K562 (cell line): ENCODE measurements around the gene UBE2O. TPM values are rescaled to one million over a fixed set of nuclear protein-coding genes. Genes with fewer than 3 reads are reported as not detected.

Source experiments
- ATAC-seq: fragments of 200-7000 bp; cut with Tn5 transposase; 3 replicates; pipeline ENCODE4 v1.9.1; 2020; ENCODE audit warnings: moderate library complexity
- BruUV-seq: library from RNA; stranded (reverse); fragments of 400-500 nt; replicated peaks from 2 replicates; lab custom pipeline; 2021; lab: Mats Ljungman, UMichigan
- CTCF ChIA-PET: fragments of 300-600 bp; formaldehyde crosslinking; extraction: SDS; loops from one replicate; lab custom pipeline; 2021; ENCODE audit warnings: low intra/inter-chr PET ratio; lab: Yijun Ruan, JAX
- POLR2A ChIA-PET: fragments of 300-600, 350-650 bp; sonication (Branson Sonifier 250); formaldehyde crosslinking; extraction: SDS; loops from one replicate; lab custom pipeline; 2021; ENCODE audit warnings: antibody characterized with exemption, inconsistent platforms; lab: Yijun Ruan, JAX
- DNase-seq, 4 experiments: peaks; one replicate each; pipeline versions ENCODE4 v3.0.0 to v3.0.0-alpha.2; 2011 to 2018; ENCODE audit warnings: low spot score in 3 of 4, mixed read lengths in 3 of 4; ENCODE audit errors: extremely low read depth in 1 of 4
- FAIRE-seq: peaks from 2 replicates; lab custom pipeline; 2011; peaks lifted over from hg19 to GRCh38; lab: Jason Lieb, UNC
- H2AFZ ChIP-seq: 2 replicates; pipeline ENCODE4 v1.6.0; 2011; ENCODE audit warnings: low read depth, low read length, control low read depth, inconsistent platforms
- H3K27ac ChIP-seq: fragments of 200-600 bp; 3 replicates; pipeline ENCODE4 v1.8.0; 2011; ENCODE audit warnings: low read depth, mild to moderate bottlenecking, control low read depth, inconsistent platforms, low read length, moderate library complexity, mixed read lengths; ENCODE audit errors: extremely low read depth
- H3K27me3 ChIP-seq, 2 experiments: fragments of 300-600 bp in 1 of 2; 2 replicates in 1 of 2; 3 replicates in 1 of 2; pipeline versions ENCODE4 v1.6.0 to v1.8.0; 2011; ENCODE audit warnings: inconsistent platforms in 2 of 2, low read length in 2 of 2, mild to moderate bottlenecking in 1 of 2, mixed read lengths in 1 of 2, moderate library complexity in 1 of 2; ENCODE audit not compliant: control insufficient read depth in 2 of 2, insufficient read depth in 2 of 2
- H3K36me3 ChIP-seq: fragments of 300-600 bp; 3 replicates; pipeline ENCODE4 v1.8.0; 2011; ENCODE audit warnings: mild to moderate bottlenecking, low read length, inconsistent platforms; ENCODE audit not compliant: control insufficient read depth, insufficient read depth
- H3K4me1 ChIP-seq, 2 experiments: fragments of 200-600 bp in 1 of 2; replicated peaks in 1 of 2; 2 replicates in 1 of 2; 3 replicates in 1 of 2; pipeline versions ENCODE4 v1.5.1 to v1.8.0; 2011; ENCODE audit warnings: inconsistent platforms in 2 of 2, low read length in 2 of 2, mild to moderate bottlenecking in 1 of 2, mixed read lengths in 1 of 2, moderate library complexity in 1 of 2; ENCODE audit not compliant: control insufficient read depth in 2 of 2, insufficient read depth in 2 of 2
- H3K4me2 ChIP-seq: 2 replicates; pipeline ENCODE4 v1.6.1; 2011; ENCODE audit warnings: low read length, control low read depth, inconsistent platforms, mixed read lengths; ENCODE audit not compliant: insufficient read depth
- H3K4me3 ChIP-seq: fragments of 200-600 bp; sonication (generic), shearing (Covaris generic); 2 replicates; pipeline ENCODE4 v1.5.1; 2016; ENCODE audit warnings: control low read depth, inconsistent platforms
- H3K79me2 ChIP-seq: fragments of 200-600 bp; 3 replicates; pipeline ENCODE4 v1.8.0; 2011; ENCODE audit warnings: low read length, inconsistent platforms; ENCODE audit not compliant: control insufficient read depth, insufficient read depth
- H3K9ac ChIP-seq, 2 experiments: 2 replicates each; pipeline versions ENCODE4 v1.6.0 to v1.6.1; 2011; ENCODE audit warnings: low read depth in 2 of 2, low read length in 2 of 2, control low read depth in 1 of 2, inconsistent platforms in 1 of 2, mild to moderate bottlenecking in 1 of 2, mixed read lengths in 1 of 2; ENCODE audit not compliant: insufficient read depth in 1 of 2
- H3K9me1 ChIP-seq: one replicate; pipeline ENCODE4 v1.6.0; 2011; ENCODE audit warnings: inconsistent platforms, mild to moderate bottlenecking, low read length, moderate library complexity; ENCODE audit not compliant: control insufficient read depth, insufficient read depth
- H3K9me3 ChIP-seq: replicated peaks from 2 replicates; pipeline ENCODE4 v1.5.1; 2011; ENCODE audit warnings: low read depth, low read length, inconsistent platforms; ENCODE audit not compliant: control insufficient read depth, insufficient read depth
- H4K20me1 ChIP-seq: replicated peaks from 2 replicates; pipeline ENCODE4 v1.6.1; 2011; ENCODE audit warnings: low read length, inconsistent platforms, mixed read lengths; ENCODE audit not compliant: control insufficient read depth, insufficient read depth
- ATF3 ChIP-seq, 2 experiments: fragments of 450-650 bp in 1 of 2; sonication (generic) in 1 of 2; formaldehyde crosslinking in 1 of 2; IDR thresholded peaks in 1 of 2; conservative IDR thresholded peaks in 1 of 2; 2 replicates each; pipeline versions ENCODE4 v1.6.1 to v1.8.1; 2016 to 2023; ENCODE audit warnings: mild to moderate bottlenecking in 2 of 2, moderate library complexity in 2 of 2, inconsistent platforms in 1 of 2, missing genetic modification reagents in 1 of 2
- DIDO1 ChIP-seq: fragments of 450-650 bp; IDR thresholded peaks from 2 replicates; pipeline ENCODE4 v1.6.1; 2016; ENCODE audit warnings: low read depth, missing biosample characterization, missing genetic modification characterization
- ETV5 ChIP-seq: sonication (generic); formaldehyde crosslinking; IDR thresholded peaks from 2 replicates; pipeline ENCODE4 v1.4.0; 2020; ENCODE audit warnings: low read depth, mild to moderate bottlenecking, missing genetic modification reagents
- MLLT1 ChIP-seq, 2 experiments: fragments of 450-650 bp; IDR thresholded peaks; 2 replicates each; pipeline ENCODE4 v1.6.1; 2016
- PURB ChIP-seq: sonication (generic); formaldehyde crosslinking; IDR thresholded peaks from 2 replicates; pipeline ENCODE4 v1.9.0; 2021; ENCODE audit warnings: low read depth, mild to moderate bottlenecking, missing genetic modification reagents
- RBBP5 ChIP-seq: fragments of 200-600 bp; sonication (generic); IDR thresholded peaks from 2 replicates; pipeline ENCODE4 v1.6.1; 2012; ENCODE audit warnings: borderline replicate concordance, mild to moderate bottlenecking, low read length, control low read depth, inconsistent platforms; ENCODE audit not compliant: insufficient read depth, poor library complexity, severe bottlenecking
- RBM14 ChIP-seq: fragments of 200-400 bp; formaldehyde crosslinking; IDR thresholded peaks from 2 replicates; pipeline ENCODE4 v1.6.1; 2018; ENCODE audit warnings: low read depth, mild to moderate bottlenecking, low read length, moderate library complexity, borderline replicate concordance; ENCODE audit not compliant: insufficient read depth
- SIRT6 ChIP-seq: IDR thresholded peaks from one replicate; pipeline ENCODE4 v1.6.1; 2012; ENCODE audit warnings: low read depth, mild to moderate bottlenecking, control low read depth, inconsistent platforms, low read length, moderate library complexity
- SMARCE1 ChIP-seq: fragments of 450-650 bp; IDR thresholded peaks from 2 replicates; pipeline ENCODE4 v1.7.1; 2016; ENCODE audit warnings: mild to moderate bottlenecking
- ZNF175 ChIP-seq: fragments of 200-800 bp; sonication (Bioruptor generic); IDR thresholded peaks from 2 replicates; pipeline ENCODE4 v1.6.1; 2016; ENCODE audit warnings: low read depth, mild to moderate bottlenecking, missing genetic modification characterization, missing compliant biosample characterization
- ZNF512 ChIP-seq: IDR thresholded peaks from 2 replicates; pipeline ENCODE4 v1.6.1; 2016; ENCODE audit warnings: missing genetic modification characterization, missing compliant biosample characterization
- ZNF740 ChIP-seq, 3 experiments: fragments of 200-800 bp in 1 of 3; sonication (Bioruptor generic) in 1 of 3; sonication (generic) in 1 of 3; formaldehyde crosslinking in 1 of 3; IDR thresholded peaks; 2 replicates each; pipeline versions ENCODE4 v1.6.1 to v1.8.0; 2016 to 2022; ENCODE audit warnings: mild to moderate bottlenecking in 2 of 3, missing compliant biosample characterization in 2 of 3, missing genetic modification characterization in 2 of 3, missing genetic modification reagents in 1 of 3
- WGBS: fragments of 100-300 bp; shearing (Covaris generic); methylation state at CpG from one replicate; pipeline ENCODE4 v1.1.6; 2016; ENCODE audit warnings: low coverage, mixed read lengths; ENCODE audit not compliant: insufficient coverage; ENCODE audit errors: missing lambda C conversion rate; 5-methylcytosine and 5-hydroxymethylcytosine counted together
- in situ Hi-C: fragments of 300-500 bp; cut with MboI; formaldehyde crosslinking; loops from 4 replicates; pipeline ENCODE4 v1.15.0; 2018; ENCODE audit warnings: inconsistent platforms, mixed read lengths
- intact Hi-C: fragments of 100-400 bp; cut with micrococcal nuclease; formaldehyde crosslinking; loops from 2 replicates; pipeline ENCODE4 v1.14.2; 2022
- polyA plus RNA-seq, 8 experiments: library from polyadenylated mRNA; depleted of rRNA in 4 of 8; stranded (reverse) in 5 of 8; unstranded in 3 of 8; fragments of >200 nt; fragmentation: Nextera tagmentation in 2 of 8; fragmentation: Illumina TruSeq in 1 of 8; extraction: Ambion mirVana in 2 of 8; extraction: Trizol in 1 of 8; gene quantifications; 2 replicates each; pipeline versions ENCODE4 v1.2.1 to v1.2.3, GENCODE V29; 2011 to 2014; ENCODE audit warnings: inconsistent platforms in 1 of 8, missing spikeins in 1 of 8
- total RNA-seq, 7 experiments: library from RNA; depleted of rRNA in 6 of 7; stranded (reverse); fragments of >200 nt in 6 of 7; fragmentation: Illumina TruSeq in 2 of 7; extraction: Trizol in 2 of 7; gene quantifications; 2 replicates each; pipeline versions ENCODE4 v1.2.1 to v1.2.3, GENCODE V29; 2011 to 2021; ENCODE audit warnings: low replicate concordance in 1 of 7

Gene UBE2O
- total and polyA plus RNA-seq, 9 of the 15 experiments (the other 6 are each of a cell fraction or from before 2014, with no cell fraction given): 1.6 to 39.7 (median 13.3) TPM

GRCh38 chr17:76354747-76355310, 98.1 kb downstream of the UBE2O start (continued):
- TF ChIP-seq ATF3 (IDR thresholded peaks at IDR 0.05) (peak; percentile 37; the same call in 1 of the 2 replicates), ATF3 (CRISPR knock-in tag; conservative IDR thresholded peaks at IDR 0.05) (no peak)

GRCh38 chr17:76354317-76354729, 98.6 kb downstream of the UBE2O start:
- POLR2A ChIA-PET: interaction anchor here (0.6 to 2.8 kb wide), 14 partner anchors 8 to 578 kb away, joined by 3 to 17 read pairs (median 4); partner anchors contain the start of gene SPHK1
- no peaks in the 10 kb centered on the region for H3K9me1 ChIP-seq
- H4K20me1 ChIP-seq: no peaks in the 10 kb centered on the region
- intact Hi-C loops: loop anchor here (2.0 kb wide), 1 partner anchor 30 kb away; the partner anchor contains the start of gene SPHK1
- no peaks in the 10 kb centered on the region; the same call in 2 of the 3 replicates for H3K36me3 ChIP-seq
- in situ Hi-C loops: no loop called here
- H2AFZ ChIP-seq: peak overlapping the region; percentile 100
- H3K4me2 ChIP-seq: peak overlapping the region; percentile 90
- CTCF ChIA-PET: interaction anchor here (0.7 kb wide), 1 partner anchor 192 kb away, joined by 3 read pairs; no protein-coding TSS in a partner anchor
- H3K4me1 ChIP-seq: peaks cover 18 to 39% of the 10 kb centered on the region in 2 experiments; a peak in 4 of 5 replicates
- WGBS: 3% methylated on average over 18 of the region's 18 CpGs
- ATAC-seq (no peak), DNase-seq (no peak), FAIRE-seq (no peak)
- no TSS peak for BruUV-seq
- no peaks in the 10 kb centered on the region; the same call in 1 of the 2 replicates for H3K9me3 ChIP-seq
- H3K27me3 ChIP-seq: no peaks in the 10 kb centered on the region
- peak overlapping the region; percentile 100 for H3K27ac ChIP-seq
- H3K79me2 ChIP-seq: peaks cover 22% of the 10 kb centered on the region
- H3K9ac ChIP-seq: peak overlapping the region; percentile 95 to 98
- peak overlapping the region; percentile 89 for H3K4me3 ChIP-seq
- no peak for TF ChIP-seq PURB (CRISPR knock-in tag)
- 0 out of 2 replicates have a peak, but pooled peaks have one; percentile 3 for TF ChIP-seq ETV5 (CRISPR knock-in tag)
- TF ChIP-seq RBM14: no peak
- peak in 1 of 2 experiments; percentile 72; a peak in 1 of 4 replicates for TF ChIP-seq MLLT1 (IDR thresholded peaks at IDR 0.05)
- TF ChIP-seq SIRT6: no peak
- peak; percentile 11 for TF ChIP-seq RBBP5
- TF ChIP-seq ZNF512 (tag): peak; percentile 33; the same call in 1 of the 2 replicates
- TF ChIP-seq DIDO1 (tag): no peak
- TF ChIP-seq SMARCE1: peak; percentile 10; the same call in 1 of the 2 replicates
- 0 out of 2 replicates have a peak, but pooled peaks have one; percentile 10 for TF ChIP-seq ZNF175 (CRISPR knock-in tag)
- TF ChIP-seq ZNF740 (CRISPR knock-in tag; IDR thresholded peaks at IDR 0.05): 0 out of 2 replicates have a peak, but pooled peaks have one; percentile 0
- TF ChIP-seq ZNF740 (tag; IDR thresholded peaks at IDR 0.05): no peak
